A549 (cell line): ENCODE data around the gene DIRAS3. TPM values are rescaled to one million over a fixed set of nuclear protein-coding genes. Genes with fewer than 3 reads are reported as not detected.

Source experiments
- ATAC-seq, 2 experiments: fragments of 200-7000 bp in 1 of 2; fragments of >200 bp in 1 of 2; cut with Nextera tagmentation in 1 of 2; cut with Tn5 transposase in 1 of 2; 3 replicates each; pipeline versions ENCODE4 v1.8.0 to v1.9.1; 2018 to 2020; ENCODE audit warnings: mild to moderate bottlenecking in 1 of 2, moderate library complexity in 1 of 2
- CTCF ChIA-PET: fragments of 300-600 bp; sonication (Branson Sonifier 250); formaldehyde crosslinking; extraction: SDS; loops from one replicate; lab custom pipeline; 2021; ENCODE audit warnings: antibody characterized with exemption, inconsistent platforms; lab: Yijun Ruan, JAX
- POLR2A ChIA-PET: fragments of 350-600 bp; formaldehyde crosslinking; extraction: SDS; loops from one replicate; lab custom pipeline; 2021; ENCODE audit warnings: antibody characterized with exemption, inconsistent platforms; lab: Yijun Ruan, JAX
- DNase-seq, 2 experiments: peaks; one replicate each; pipeline versions ENCODE4 v3.0.0 to v3.0.0-alpha.2; 2011 to 2016; ENCODE audit warnings: low read depth in 1 of 2, low spot score in 1 of 2
- FAIRE-seq: peaks from 2 replicates; lab custom pipeline; 2011; peaks lifted over from hg19 to GRCh38; lab: Jason Lieb, UNC
- H3K27ac ChIP-seq, 2 experiments: fragments of >200 bp; sonication (Bioruptor Twin); formaldehyde crosslinking; 3 replicates each; pipeline ENCODE4 v1.5.1; 2016 to 2017
- H3K4me1 ChIP-seq: fragments of >200 bp; sonication (Bioruptor Twin); formaldehyde crosslinking; 3 replicates; pipeline ENCODE4 v1.6.1; 2016
- H3K4me2 ChIP-seq: fragments of >200 bp; sonication (Bioruptor Twin); formaldehyde crosslinking; 3 replicates; pipeline ENCODE4 v1.6.1; 2016
- H3K4me3 ChIP-seq: fragments of >200 bp; sonication (Bioruptor Twin); formaldehyde crosslinking; 3 replicates; pipeline ENCODE4 v1.5.1; 2016
- H3K9me3 ChIP-seq: fragments of >200 bp; sonication (Bioruptor Twin); formaldehyde crosslinking; 3 replicates; pipeline ENCODE4 v1.6.1; 2016
- ATOH8 ChIP-seq: fragments of 250-450 bp; sonication (Bioruptor Pico); IDR thresholded peaks from 2 replicates; pipeline ENCODE4 v1.5.0; 2020; ENCODE audit warnings: low read depth, mild to moderate bottlenecking, moderate library complexity
- CEBPB ChIP-seq, 2 experiments: fragments of >200 bp in 1 of 2; sonication (Bioruptor Twin) in 1 of 2; formaldehyde crosslinking in 1 of 2; IDR thresholded peaks; 2 replicates each; pipeline ENCODE4 v1.6.1; 2012 to 2016
- CHD2 ChIP-seq: fragments of 150-350 bp; IDR thresholded peaks from 2 replicates; pipeline ENCODE4 v1.6.1; 2014; ENCODE audit warnings: low read length; ENCODE audit not compliant: partially characterized antibody
- CHD4 ChIP-seq: fragments of 200-600 bp; sonication (generic); IDR thresholded peaks from 2 replicates; pipeline ENCODE4 v1.6.1; 2016; ENCODE audit warnings: antibody characterized with exemption, mild to moderate bottlenecking, borderline replicate concordance
- E2F6 ChIP-seq: IDR thresholded peaks from 2 replicates; pipeline ENCODE4 v1.6.1; 2012; ENCODE audit warnings: low read depth, borderline replicate concordance
- EP300 ChIP-seq, 2 experiments: fragments of >200 bp; sonication (Bioruptor Twin); formaldehyde crosslinking; IDR thresholded peaks; 2 replicates in 1 of 2; 3 replicates in 1 of 2; pipeline ENCODE4 v1.6.1; 2016 to 2017
- FOSB ChIP-seq: fragments of 250-450 bp; sonication (Bioruptor Pico); IDR thresholded peaks from 2 replicates; pipeline ENCODE4 v1.5.0; 2020; ENCODE audit warnings: mild to moderate bottlenecking, moderate library complexity
- GATA3 ChIP-seq: IDR thresholded peaks from 2 replicates; pipeline ENCODE4 v1.6.1; 2012; ENCODE audit warnings: borderline replicate concordance
- HES2 ChIP-seq: fragments of >200 bp; sonication (Bioruptor Twin); formaldehyde crosslinking; IDR thresholded peaks from 2 replicates; pipeline ENCODE4 v1.6.1; 2016
- HOXB13 ChIP-seq: fragments of 250-450 bp; sonication (Bioruptor Pico); IDR thresholded peaks from 2 replicates; pipeline ENCODE4 v1.5.0; 2020; ENCODE audit warnings: low read depth, mild to moderate bottlenecking, moderate library complexity
- HOXB5 ChIP-seq: fragments of 250-450 bp; sonication (Bioruptor Pico); IDR thresholded peaks from 2 replicates; pipeline ENCODE4 v1.5.0; 2020; ENCODE audit warnings: mild to moderate bottlenecking, moderate library complexity
- JUNB ChIP-seq: fragments of >200 bp; sonication (Bioruptor Twin); formaldehyde crosslinking; IDR thresholded peaks from 2 replicates; pipeline ENCODE4 v1.6.1; 2016
- KDM5A ChIP-seq: fragments of 200-600 bp; sonication (generic); IDR thresholded peaks from 2 replicates; pipeline ENCODE4 v1.6.1; 2016; ENCODE audit warnings: antibody characterized with exemption, mild to moderate bottlenecking
- MAZ ChIP-seq: fragments of 150-350 bp; IDR thresholded peaks from 2 replicates; pipeline ENCODE4 v1.6.1; 2014; ENCODE audit warnings: antibody characterized with exemption, low read depth, low read length, borderline replicate concordance
- NR3C1 ChIP-seq: fragments of >200 bp; sonication (Bioruptor Twin); formaldehyde crosslinking; IDR thresholded peaks from 3 replicates; pipeline ENCODE4 v1.6.1; 2017
- PHF8 ChIP-seq: fragments of 200-600 bp; sonication (generic); IDR thresholded peaks from 2 replicates; pipeline ENCODE4 v1.6.1; 2016; ENCODE audit warnings: low read depth, mild to moderate bottlenecking, antibody characterized with exemption, moderate library complexity, borderline replicate concordance
- RAD21 ChIP-seq, 2 experiments: fragments of >200 bp in 1 of 2; sonication (Bioruptor Twin) in 1 of 2; formaldehyde crosslinking in 1 of 2; IDR thresholded peaks in 1 of 2; conservative IDR thresholded peaks in 1 of 2; 2 replicates in 1 of 2; 3 replicates in 1 of 2; pipeline ENCODE4 v1.6.1; 2012 to 2018; ENCODE audit warnings: inconsistent platforms in 1 of 2
- RCOR1 ChIP-seq: fragments of 150-350 bp; IDR thresholded peaks from 2 replicates; pipeline ENCODE4 v1.6.1; 2014; ENCODE audit warnings: antibody characterized with exemption, low read length, low read depth
- RNF2 ChIP-seq: fragments of 200-600 bp; sonication (generic); IDR thresholded peaks from 2 replicates; pipeline ENCODE4 v1.6.1; 2016; ENCODE audit warnings: low read depth, mild to moderate bottlenecking, antibody characterized with exemption, moderate library complexity, borderline replicate concordance
- ZNF302 ChIP-seq: fragments of 250-450 bp; sonication (Bioruptor Pico); IDR thresholded peaks from 2 replicates; pipeline ENCODE4 v1.9.0; 2021; ENCODE audit warnings: inconsistent platforms, mild to moderate bottlenecking, moderate library complexity
- ZSCAN20 ChIP-seq: fragments of 250-450 bp; sonication (Bioruptor Pico); IDR thresholded peaks from 2 replicates; pipeline ENCODE4 v1.8.0; 2022; ENCODE audit warnings: mild to moderate bottlenecking, moderate library complexity
- WGBS: methylation state at CpG from one replicate; pipeline ENCODE4 v1.1.6; 2017; ENCODE audit errors: missing lambda C conversion rate; 5-methylcytosine and 5-hydroxymethylcytosine counted together
- polyA plus RNA-seq, 4 experiments: library from polyadenylated mRNA; depleted of rRNA in 3 of 4; stranded (reverse); fragments of >200 nt; fragmentation: RNase III in 1 of 4; extraction: RNeasy Plus Mini Kit Qiagen cat#74134 plus additional on column Dnase treatment in 1 of 4; gene quantifications; 2 replicates in 3 of 4; 3 replicates in 1 of 4; pipeline ENCODE4 v1.2.3, GENCODE V29; 2011 to 2017

The DIRAS3 gene
- polyA plus RNA-seq, 2 of the 4 experiments (the other 2 are of a cell fraction), result 1.8 to 3.6 TPM

- POLR2A ChIA-PET, result no interaction called here
- WGBS, result 84% methylated on average over 3 of the region's 3 CpGs
- Histone ChIP-seq H3K9me3 (no peaks in the 10 kb centered on the region), H3K4me2 (no peak overlapping the region), H3K27ac (no peak overlapping the region), H3K4me1 (no peaks in the 10 kb centered on the region), H3K4me3 (no peak overlapping the region)
- DNase-seq (no peak), FAIRE-seq (no peak), ATAC-seq (no peak)
- TF ChIP-seq HES2, result no peak
- no peak for TF ChIP-seq GATA3
- TF ChIP-seq EP300 (IDR thresholded peaks at IDR 0.05), result no peak
- TF ChIP-seq ZNF302 (CRISPR knock-in tag), result no peak
- no peak for TF ChIP-seq CEBPB (IDR thresholded peaks at IDR 0.05)
- CTCF ChIA-PET, result interaction anchor here (1.4 kb wide), 1 partner anchor 14 kb away, joined by 3 read pairs; no protein-coding TSS in a partner anchor
Observed at GRCh38 chr1:68047659-68048026, 2.8 kb downstream of the DIRAS3 start.

GRCh38 chr1:68046885-68047658 is 3.4 kb downstream of the DIRAS3 start:
- Histone ChIP-seq H3K9me3 (no peaks in the 10 kb centered on the region), H3K27ac (no peak overlapping the region), H3K4me1 (no peaks in the 10 kb centered on the region), H3K4me2 (no peak overlapping the region), H3K4me3 (no peak overlapping the region)
- TF ChIP-seq HOXB13 (CRISPR knock-in tag), result no peak
- no peak for TF ChIP-seq RCOR1
- TF ChIP-seq HES2, result no peak
- no peak for TF ChIP-seq ZSCAN20 (CRISPR knock-in tag)
- TF ChIP-seq HOXB5 (CRISPR knock-in tag), result no peak
- TF ChIP-seq JUNB, result no peak
- no peak for TF ChIP-seq NR3C1
- no peak for TF ChIP-seq FOSB (CRISPR knock-in tag)
- TF ChIP-seq E2F6, result no peak
- no peak for TF ChIP-seq RNF2
- TF ChIP-seq CHD2, result no peak
- DNase-seq, result no peak
- ChIA-PET POLR2A (no interaction called here), CTCF (interaction anchor here (1.4 kb wide), 1 partner anchor 14 kb away, joined by 3 read pairs; no protein-coding TSS in a partner anchor)
- FAIRE-seq, result no peak
- WGBS, result 90% methylated on average over 25 of the region's 34 CpGs
- no peak for ATAC-seq

GRCh38 chr1:68046423-68046822 is 4.0 kb downstream of the DIRAS3 start:
- H3K4me3 ChIP-seq, result no peak overlapping the region
- CTCF ChIA-PET, result interaction anchor here (1.4 kb wide), 1 partner anchor 15 kb away, joined by 3 read pairs; no protein-coding TSS in a partner anchor
- DNase-seq, result no peak
- H3K4me2 ChIP-seq, result no peak overlapping the region
- POLR2A ChIA-PET, result no interaction called here
- 83% methylated on average over 7 of the region's 8 CpGs for WGBS
- FAIRE-seq, result no peak
- TF ChIP-seq KDM5A (no peak), RAD21 (conservative IDR thresholded peaks at IDR 0.05 in 1 of 2, IDR thresholded peaks at IDR 0.05 in 1 of 2) (no peak), PHF8 (no peak), HES2 (no peak), ZSCAN20 (CRISPR knock-in tag) (no peak), RCOR1 (no peak), CHD4 (no peak), MAZ (no peak), ATOH8 (CRISPR knock-in tag) (no peak)
- TF ChIP-seq, all 56 proteins: peak for 0
- Histone ChIP-seq H3K27ac (no peak overlapping the region), H3K9me3 (no peaks in the 10 kb centered on the region), H3K4me1 (no peaks in the 10 kb centered on the region)
- no peak for ATAC-seq
